Keratinocyte (primary cell): ENCODE data around the gene FBXL2.

Experiments
- CTCF ChIP-seq, 3 experiments: IDR thresholded peaks in 1 of 3; conservative IDR thresholded peaks in 1 of 3; optimal IDR thresholded peaks in 1 of 3; 2 replicates in 2 of 3; 3 replicates in 1 of 3; pipeline versions ENCODE3 to v1.5.1; 2011; ENCODE audit warnings: low read length in 3 of 3, mild to moderate bottlenecking in 3 of 3, moderate library complexity in 2 of 3, control low read depth in 1 of 3, inconsistent platforms in 1 of 3; ENCODE audit not compliant: insufficient read depth in 2 of 3; ENCODE audit errors: extremely low read depth in 1 of 3
- EZH2 ChIP-seq: IDR thresholded peaks from one replicate; pipeline ENCODE4 v1.6.1; 2012; ENCODE audit warnings: inconsistent platforms, mild to moderate bottlenecking, low read length, moderate library complexity

- no peak for TF ChIP-seq CTCF (optimal IDR thresholded peaks at IDR 0.05 in 1 of 3, IDR thresholded peaks at IDR 0.05 in 1 of 3, conservative IDR thresholded peaks at IDR 0.05 in 1 of 3; ENCODE audit: extremely low read depth in 1 of 3, insufficient read depth in 2 of 3, low read length in 3 of 3)
- TF ChIP-seq EZH2: no peak
Observed at GRCh38 chr3:33392144-33392543, 114.9 kb downstream of the FBXL2 start.
